ENCODE data around the gene ARHGEF28.

ARHGEF28 gene

DNA sequence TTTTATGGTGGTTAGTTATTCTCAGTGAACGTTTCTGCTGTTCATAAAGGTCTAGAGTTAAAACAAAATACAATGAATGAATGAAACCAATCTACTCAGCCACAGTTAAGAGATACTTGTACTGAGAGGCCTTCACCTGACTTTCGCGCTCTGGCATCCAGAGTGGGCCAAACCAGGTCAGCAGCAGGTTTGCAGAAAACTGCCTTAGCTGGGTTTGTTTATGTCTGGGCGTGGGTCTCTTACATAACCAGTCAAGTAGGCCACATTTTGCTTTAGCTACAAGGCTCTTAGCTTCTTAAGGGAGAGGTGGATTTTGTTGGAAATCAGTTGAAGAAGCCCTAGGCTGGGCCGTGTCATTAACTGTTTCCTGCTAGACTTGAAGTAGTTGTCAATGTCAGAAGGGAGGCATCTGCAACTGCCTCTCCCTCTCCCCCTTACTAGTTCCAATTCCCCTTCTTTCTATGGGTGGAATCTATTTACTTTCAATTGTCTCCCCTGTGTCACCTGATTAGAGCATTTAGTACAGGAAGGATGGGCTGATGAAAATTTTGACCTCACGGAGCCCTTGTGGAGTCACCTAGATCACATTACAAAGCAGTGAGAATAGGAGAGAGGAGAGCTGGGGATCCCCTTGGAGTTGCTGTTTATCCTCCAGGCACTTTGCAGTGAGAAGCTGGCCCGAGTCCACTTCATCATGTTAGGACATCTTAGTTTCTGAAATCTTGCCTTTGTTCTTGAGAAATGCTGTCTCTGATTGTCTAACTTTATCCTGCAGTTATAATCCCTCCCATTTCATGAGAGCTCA is 200.5 kb downstream of the ARHGEF28 start:
- no peak for DNase-seq

DNA sequence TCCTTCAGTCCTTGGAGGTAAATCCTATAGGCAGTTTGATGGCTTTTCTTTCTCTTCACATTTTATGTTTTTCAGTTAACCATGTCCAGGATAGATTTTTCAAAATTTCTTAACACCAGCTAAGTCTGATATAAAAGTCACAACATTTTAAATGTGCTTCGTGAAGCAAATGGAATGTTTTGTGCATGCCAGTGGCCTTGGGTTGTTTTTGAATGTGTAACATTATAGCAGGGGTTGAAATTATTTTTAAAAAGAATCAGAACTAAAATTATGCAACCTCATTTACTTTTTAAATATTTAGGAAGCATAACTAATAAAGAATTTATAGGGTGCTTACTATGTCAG is 201.1 kb downstream of the ARHGEF28 start:
- DNase-seq: no peak

DNA sequence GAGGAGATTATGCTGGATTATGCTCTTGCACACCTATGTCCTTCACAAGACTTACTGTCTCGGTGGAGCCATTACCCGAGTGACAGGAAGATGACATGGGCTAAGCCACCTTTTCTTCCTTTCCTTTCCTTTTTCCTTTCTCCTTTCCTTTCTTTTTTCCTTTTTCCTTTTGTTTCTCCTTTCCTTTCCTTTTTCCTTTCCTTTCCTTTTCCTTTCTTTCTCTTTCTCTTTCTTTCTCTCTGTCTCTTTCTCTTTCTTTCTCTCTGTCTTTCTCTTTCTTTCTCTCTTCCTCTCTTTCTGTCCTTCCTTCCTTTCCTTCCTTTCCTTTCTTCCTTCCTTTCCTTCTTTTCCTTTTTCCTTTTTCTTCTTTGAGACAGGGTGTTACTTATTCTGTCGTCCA is 202.5 kb downstream of the ARHGEF28 start:
- DNase-seq: no peak

DNA sequence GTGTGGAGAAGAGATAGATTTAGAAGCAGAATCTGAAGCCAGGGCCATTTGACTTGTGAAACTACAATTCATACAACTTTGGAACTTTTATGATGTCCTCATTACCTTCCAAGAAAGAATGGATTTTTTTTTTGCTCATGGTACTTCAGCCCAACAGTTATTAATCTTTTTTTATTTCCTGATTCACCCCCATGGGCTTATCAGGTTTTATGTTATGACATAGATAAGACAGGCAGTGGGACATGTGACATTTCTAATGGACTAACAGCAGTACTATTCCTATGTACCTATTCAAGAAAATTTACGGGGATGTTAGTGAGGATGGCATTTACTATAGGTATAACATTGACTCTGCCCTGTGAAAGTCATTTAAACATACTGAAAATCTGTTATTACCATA is 204.7 kb downstream of the ARHGEF28 start:
- DNase-seq: no peak

DNA sequence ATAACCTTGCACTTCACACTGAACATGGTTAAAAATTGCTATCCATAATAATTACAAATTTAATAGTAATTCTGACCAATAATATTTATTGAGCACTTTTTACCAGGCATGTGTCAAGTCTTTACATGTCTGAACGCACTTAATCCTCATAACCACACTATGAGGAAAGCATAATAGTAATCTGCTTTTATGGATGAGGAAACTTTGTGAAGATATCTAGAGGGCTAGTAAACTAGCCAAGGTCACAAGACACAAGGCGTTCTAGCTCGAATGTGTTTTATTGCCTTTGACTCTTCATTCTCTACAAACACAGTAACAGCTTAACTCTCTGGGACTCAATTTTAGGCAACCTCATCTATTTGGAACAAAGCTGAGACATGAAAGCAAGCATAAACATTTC is 205.1 kb downstream of the ARHGEF28 start:
- DNase-seq: no peak

DNA sequence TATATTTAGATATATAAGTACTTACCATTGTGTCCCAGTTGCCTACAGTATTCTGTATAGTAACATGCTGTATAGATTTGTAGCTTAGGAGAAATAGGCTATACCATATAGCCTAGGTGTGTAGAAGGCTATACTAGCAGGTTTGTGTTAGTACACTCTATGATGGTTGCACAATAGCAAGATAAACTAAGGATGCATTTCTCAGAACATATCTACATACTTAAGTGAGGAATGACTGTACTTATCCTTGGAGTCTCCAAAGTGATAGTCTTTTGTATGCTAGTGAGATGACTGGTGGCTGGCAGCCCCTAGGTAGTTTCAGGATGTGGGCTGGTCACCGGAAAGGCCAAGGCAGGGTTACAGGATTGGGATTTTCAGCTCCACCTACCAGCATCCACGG is 208.7 kb downstream of the ARHGEF28 start:
- DNase-seq: no peak

DNA sequence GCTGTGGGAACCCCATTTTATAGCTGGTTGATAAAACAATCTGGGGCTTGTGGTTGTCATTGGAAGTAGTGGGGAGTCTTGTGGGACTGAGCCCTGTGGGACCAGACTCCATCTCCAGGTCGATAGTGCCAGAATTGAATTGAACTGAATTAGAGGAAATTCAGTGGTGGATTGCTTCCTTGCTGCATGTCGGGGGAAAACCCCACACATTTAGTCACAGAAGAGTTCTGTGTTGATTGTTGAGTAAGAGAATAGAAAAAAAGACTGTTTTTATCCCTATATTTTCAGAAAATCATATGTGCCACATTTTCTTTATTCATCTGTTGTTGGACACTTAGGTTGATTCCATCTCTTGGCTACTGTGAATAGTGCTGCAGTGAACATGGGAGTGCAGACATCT is 209.7 kb downstream of the ARHGEF28 start:
- DNase-seq: no peak

DNA sequence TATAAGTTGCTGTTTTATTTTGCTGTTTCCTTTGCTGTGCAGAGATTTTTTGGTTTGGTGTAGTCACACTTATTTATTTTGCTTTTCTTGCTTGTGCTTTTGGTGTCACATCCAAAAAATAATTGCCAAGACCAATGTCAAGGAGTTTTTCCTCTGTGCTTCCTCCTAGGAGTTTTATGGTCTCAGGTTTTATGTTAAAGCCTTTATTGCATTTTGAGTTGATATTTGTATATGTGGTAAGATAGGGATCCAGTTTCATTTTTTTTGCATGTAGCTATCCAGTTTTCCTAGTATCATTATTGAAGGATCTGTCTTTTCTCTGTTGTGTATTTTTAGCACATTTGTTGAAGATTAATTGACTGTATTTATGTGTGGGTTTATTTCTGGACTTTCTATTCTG is 210.6 kb downstream of the ARHGEF28 start:
- DNase-seq: no peak

DNA sequence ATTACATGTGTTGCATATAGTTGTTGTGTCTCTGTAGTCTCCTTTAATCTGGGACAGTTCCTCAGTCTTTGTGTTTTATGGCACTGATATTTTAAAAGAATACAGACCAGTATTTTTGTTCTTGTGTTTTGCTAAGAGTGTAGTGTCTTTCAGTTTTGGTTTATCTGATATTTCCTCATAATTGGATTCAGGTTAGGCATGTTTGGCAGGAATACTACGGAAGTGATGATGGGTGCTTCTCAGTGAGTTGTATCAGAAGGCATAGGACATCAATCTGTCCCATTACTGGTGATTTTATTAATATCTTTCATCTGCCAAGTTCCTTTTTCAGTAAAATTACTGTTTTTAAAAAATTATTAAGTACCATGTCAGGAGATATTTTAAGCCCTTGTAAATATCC is 212.9 kb downstream of the ARHGEF28 start:
- DNase-seq: no peak

DNA sequence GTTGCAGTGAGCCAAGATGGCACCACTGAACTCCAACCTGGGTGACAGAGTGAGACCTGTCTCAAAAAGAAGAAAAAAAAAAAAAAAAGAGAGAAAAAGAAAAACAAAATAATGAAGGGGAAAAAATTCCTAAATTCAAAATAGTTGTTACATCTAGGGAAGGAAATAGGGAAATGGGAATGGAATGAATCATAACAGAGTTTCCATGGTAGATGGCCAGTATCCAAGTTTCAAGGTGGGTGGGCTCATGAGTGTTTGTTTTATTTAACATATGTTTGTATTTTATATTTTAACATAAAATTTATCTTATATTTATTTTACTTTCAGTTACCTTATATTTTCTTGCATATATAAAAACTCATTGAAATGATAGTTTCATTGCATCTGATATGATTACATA is 215.6 kb downstream of the ARHGEF28 start:
- no peak for DNase-seq

DNA sequence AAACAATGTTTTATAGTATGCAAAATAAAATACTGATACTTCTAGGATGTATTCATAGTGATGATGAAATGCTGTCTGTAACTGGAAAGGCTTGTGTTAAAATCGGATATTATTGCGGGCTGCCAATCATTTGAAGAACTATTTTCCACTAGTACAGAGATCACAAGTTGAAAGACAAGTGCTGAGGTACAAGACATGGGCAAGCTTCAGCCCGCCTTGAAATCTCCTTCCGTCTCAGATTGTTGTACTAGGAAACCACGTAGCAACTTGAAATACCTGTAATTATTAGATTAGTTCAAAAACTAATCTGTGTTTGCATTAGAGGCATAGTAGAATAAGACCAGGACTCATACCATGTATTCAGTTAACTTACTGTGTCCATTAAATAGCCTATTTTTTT is 218.2 kb downstream of the ARHGEF28 start:
- DNase-seq: no peak

DNA sequence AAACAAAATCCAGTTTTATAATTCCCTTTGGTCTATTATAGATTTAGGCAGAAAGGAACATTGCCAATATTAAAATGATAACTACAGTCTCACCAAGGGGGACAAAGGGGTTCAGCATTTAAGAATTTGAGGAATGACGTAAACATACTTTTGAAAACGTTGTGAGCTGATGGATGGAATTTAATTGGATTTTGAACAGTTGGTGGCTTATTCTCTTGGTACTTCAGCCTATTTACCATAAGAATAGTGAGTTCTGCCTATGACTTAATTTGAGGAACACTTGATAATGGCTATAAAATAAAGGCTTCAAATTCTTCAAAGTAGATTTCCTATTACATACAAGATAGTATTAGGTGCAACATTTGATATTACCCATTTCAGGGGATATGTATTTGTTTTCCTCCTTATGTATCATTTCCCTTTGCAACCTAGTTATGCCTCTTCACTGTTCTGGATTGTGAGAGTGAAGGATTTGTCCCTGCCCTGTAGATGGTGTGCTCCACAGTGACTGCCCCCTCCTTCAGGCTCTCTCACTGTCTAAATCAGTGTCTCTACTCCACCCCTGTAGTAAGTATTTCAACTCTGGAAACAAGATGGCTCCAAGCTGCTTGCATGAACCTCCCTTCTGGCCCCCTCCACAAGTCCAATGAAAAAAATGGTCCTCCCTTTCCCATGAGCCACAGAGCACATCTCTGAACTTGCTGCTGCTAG is 225.6 kb downstream of the ARHGEF28 start:
- no peak for DNase-seq

DNA sequence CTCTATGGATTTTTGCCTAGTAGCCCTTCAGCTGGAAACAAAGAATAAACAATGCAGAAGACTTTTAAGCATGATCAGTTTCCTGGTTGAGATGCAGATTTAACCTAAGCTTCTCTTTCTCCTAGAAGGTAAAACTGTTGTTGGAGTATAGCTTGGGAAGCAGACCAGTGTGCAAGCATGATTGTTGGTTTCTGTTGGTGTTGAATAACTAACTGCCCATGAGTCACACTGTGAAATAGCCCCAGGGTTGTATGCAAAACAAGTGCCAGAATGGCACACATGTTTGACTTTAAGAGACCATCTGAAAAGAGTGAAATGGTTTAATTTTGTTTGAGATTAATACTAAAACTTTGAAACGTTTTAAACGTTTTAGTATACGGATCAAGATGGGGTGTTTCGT is 227.1 kb downstream of the ARHGEF28 start:
- no peak for DNase-seq

DNA sequence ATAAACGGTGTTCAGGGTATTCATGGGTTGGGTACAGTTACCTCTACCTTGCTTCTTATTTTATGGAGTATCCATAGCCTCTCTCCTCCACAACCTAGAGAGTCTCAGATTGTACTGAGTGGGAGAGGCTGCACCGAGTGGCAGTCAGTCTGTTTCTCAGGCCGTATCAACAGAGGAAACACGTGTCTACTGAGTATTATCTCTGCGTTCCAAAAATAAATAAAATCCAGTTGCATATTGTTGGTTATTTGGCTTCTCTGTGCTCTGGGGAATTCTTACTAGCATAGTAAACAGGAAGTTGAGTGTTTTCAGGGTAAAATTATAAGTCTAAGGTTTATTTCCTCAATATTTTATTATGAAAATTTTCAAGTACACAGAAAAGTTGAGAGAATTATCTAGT is 231.0 kb downstream of the ARHGEF28 start:
- DNase-seq: no peak

DNA sequence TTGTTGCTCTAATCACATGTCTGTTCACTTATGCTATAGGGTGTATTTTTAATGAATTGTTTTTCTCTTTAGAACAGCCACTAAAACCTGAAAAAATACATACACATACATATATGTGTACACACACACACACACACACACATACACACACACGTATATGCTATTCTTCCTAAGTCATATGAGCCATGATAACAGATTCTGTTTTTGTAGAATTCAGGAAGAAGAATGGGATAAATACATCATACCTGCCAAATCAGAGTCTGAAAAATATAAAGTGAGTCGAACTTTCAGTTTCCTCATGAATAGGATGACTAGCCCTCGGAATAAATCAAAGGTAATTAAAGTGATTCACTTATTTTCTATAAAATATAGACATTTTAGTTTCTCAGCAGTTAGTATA is 231.4 kb downstream of the ARHGEF28 start:
- no peak for DNase-seq

DNA sequence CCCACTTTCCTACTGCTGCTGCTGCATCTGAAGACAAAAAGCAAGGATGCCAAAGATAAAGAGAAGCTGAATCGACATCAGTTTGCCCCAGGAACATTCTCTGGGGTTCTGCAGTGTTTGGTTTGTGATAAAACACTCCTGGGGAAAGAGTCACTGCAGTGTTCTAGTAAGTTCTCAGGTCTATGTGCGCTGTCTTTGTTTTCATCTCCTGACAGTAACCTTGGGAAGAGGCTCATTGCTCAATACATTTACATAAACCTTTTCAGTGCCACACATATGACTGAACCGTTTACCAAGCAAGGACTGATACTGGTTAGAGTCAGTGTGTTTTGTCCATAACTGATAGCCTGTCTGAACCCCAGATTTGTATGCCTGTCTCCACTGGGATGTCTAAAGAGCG is 232.1 kb downstream of the ARHGEF28 start:
- no peak for DNase-seq

DNA sequence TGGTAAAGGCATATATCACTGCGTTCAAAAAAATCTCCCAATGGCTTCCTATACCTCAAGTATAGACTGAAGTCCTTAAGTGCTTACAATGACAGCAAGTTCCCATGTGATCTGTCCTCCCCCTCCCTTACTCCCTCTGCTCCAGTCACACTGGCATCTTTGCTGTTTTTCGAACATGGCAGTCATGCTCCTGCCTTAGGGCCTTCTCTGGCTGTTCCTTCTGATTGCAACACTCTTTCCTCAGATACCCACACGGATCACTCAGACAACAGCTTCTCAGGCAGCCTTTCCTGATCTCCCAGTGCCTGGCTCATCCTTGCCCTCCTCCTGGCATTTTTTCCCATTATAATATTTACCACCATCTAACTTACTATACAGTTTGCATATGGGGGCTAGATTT is 232.8 kb downstream of the ARHGEF28 start:
- DNase-seq: no peak

DNA sequence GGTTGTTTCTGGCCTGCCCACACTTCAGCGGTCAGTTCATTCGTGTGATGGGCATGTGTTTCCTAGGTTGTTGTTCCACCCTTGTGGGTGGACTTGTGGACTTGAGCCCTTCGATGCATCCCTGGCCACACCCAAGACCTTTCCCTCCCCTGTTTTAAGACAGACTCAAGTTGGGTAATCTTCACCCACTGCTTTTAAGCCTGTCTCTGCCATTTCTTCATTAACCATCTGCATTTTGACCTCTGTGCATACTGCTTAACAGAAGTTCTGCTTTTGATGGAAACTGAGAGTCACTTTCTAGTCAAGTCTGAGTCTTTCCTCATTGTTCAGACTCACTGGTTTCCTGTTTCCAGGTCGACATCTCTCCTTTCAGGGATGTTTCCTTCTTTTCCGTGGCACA is 233.7 kb downstream of the ARHGEF28 start:
- no peak for DNase-seq

DNA sequence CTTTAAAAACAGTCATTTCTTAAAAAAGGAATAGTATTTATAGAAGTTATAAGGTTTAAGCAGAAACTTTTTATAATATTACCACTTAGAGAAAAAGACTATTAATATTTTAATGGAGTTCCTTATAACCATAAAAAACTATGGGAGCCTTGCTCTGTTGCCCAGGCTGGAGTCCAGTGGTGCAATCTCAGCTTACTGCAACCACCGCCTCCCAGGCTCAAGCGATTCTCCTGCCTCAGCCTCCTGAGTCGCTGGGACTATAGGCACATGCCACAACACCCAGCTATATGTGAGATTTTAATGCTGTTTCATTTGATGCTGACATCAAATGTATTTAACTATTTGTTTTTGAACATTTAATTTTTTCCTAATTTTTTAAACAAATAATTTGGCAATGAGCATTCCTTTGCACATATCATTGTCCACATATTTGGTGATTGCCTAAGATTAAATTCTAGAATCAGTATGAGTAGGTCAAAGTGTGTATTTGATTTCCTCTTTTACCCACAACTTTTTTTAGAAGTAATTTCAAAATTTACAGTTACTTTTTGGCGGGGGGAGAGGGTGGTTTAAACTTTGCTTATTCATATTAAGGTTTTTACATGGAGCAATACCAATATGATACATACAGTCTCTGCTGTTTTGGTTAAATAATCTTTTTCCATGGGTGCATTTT is 235.5 kb downstream of the ARHGEF28 start:
- DNase-seq: no peak

DNA sequence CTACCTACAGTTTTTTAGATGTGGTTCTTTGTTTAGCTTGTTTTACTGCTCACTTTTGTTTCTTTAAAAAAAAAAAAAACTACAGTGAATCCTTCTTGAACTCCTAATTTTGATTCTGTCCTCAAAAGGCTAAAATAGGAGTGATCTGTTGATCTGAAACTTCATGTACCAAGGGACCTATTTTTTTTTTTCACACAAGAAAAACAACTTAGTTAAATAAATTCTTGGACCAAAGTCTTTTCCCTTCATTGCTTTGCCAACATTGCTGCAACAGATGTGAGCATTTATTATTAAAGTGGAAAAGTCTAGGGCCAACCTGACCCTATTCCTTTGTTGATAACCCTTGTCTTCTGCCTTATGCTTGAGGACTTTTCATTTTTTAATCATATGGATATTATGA is 236.8 kb downstream of the ARHGEF28 start:
- DNase-seq: no peak

DNA sequence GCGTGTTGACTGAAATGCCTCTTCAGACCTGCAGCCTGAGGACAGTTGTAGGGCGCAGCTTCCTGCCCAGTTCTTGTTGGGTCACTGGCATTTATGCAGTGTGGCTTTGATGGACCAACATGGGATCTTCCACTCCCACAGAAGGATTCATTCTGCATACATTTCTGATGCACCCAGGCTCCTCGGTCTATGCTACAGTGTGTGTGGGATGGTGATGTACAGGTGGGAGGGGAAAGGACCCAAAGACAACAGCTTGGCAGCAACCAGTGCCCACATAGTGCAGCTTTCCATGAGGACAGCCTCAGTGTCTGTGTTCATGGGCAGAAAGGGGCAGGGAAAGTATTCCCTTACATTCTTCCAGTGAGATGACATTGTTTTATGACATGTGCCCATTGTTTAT is 237.9 kb downstream of the ARHGEF28 start:
- DNase-seq: no peak

DNA sequence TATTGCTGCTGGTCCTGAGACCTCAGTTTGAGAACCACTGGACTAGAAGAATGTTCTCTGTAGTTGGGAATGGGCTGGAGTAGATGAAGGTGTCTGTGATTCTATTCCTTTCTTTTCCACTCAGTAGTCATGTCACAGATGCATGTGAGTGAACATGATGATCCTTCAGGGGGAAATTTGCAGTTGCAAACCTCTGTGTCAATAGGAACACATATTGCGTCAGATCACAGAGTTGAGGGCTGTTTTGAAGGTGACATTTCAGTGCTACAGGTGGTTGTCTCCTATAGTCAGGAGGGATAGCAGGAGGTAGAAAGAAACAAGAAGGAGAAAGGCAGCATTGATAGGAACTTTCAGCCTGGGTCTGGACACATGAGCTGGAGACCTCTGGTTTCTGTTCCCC is 239.3 kb downstream of the ARHGEF28 start:
- DNase-seq: no peak

DNA sequence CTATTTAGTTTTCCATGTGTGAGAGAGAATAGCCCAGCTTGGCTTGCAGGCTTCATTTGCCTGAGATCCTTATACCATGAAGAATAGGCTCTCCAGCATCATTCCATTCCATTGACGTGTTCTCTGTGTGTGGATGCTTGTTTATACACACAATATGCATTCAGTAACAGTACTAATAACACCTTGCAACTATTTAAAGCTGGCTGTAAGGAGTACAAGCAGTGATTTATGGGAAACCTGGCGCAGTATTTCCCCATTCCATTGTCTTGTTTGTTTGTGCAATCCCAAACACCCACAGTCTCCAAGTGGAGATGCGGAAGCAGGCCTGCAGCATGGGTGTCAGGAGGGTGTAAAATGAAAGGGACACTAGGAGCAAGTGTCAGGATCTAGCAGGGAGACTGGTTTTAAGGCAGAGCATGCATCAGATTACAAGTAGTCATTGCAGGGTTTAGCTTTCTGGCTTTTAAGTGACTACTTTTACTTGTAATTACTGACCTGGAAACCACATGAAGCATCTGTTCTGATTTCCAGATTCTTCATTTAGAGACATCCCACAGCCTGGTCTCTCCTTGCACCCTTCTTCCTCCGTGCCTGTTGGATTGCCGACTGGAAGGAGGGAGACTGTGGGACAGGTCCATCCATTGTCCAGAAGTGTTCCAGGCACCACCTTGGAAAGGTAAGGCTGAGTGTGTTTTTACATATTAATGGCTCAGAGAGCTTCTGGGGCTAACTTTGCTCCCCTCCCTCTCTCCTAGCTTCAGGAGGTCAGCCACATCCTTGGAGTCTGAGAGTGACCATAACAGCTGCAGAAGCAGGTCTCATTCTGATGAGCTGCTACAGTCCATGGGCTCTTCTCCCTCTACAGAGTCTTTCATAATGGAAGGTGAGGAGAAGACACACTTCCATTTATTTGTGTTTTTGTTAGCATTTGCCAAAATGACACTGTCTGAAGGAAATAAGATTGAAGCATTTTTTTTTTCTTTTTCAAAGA is 241.6 kb downstream of the ARHGEF28 start:
- DNase-seq: no peak
